Parathyroid adenoma (tissue), 2 donors: Measurements from ENCODE around the gene NRXN2.

Experiments used
- H2AFZ ChIP-seq: fragments of 300-600 bp; sonication (generic); one replicate; pipeline ENCODE4 v1.7.0; 2017; ENCODE audit warnings: antibody characterized with exemption, mild to moderate bottlenecking
- H3K27ac ChIP-seq: fragments of 300-600 bp; sonication (generic); one replicate; pipeline ENCODE4 v1.7.0; 2017
- H3K27me3 ChIP-seq: fragments of 300-600 bp; sonication (generic); one replicate; pipeline ENCODE4 v1.7.0; 2017; ENCODE audit warnings: low read length; ENCODE audit not compliant: control insufficient read depth, insufficient read depth
- H3K36me3 ChIP-seq: fragments of 300-600 bp; sonication (generic); one replicate; pipeline ENCODE4 v1.7.0; 2017; ENCODE audit warnings: low read length; ENCODE audit not compliant: control insufficient read depth, insufficient read depth
- H3K4me1 ChIP-seq: fragments of 300-600 bp; sonication (generic); one replicate; pipeline ENCODE4 v1.7.0; 2017; ENCODE audit warnings: control low read depth
- H3K4me2 ChIP-seq: fragments of 300-600 bp; sonication (generic); one replicate; pipeline ENCODE4 v1.7.0; 2017; ENCODE audit warnings: low read length
- H3K4me3 ChIP-seq: fragments of 300-600 bp; sonication (generic); one replicate; pipeline ENCODE4 v1.7.0; 2017; ENCODE audit warnings: low read depth, low read length
- H3K79me2 ChIP-seq: fragments of 300-600 bp; sonication (generic); one replicate; pipeline ENCODE4 v1.7.0; 2017; ENCODE audit warnings: control low read depth
- H3K9ac ChIP-seq: fragments of 300-600 bp; sonication (generic); one replicate; pipeline ENCODE4 v1.7.0; 2017; ENCODE audit warnings: mild to moderate bottlenecking
- H3K9me3 ChIP-seq: fragments of 300-600 bp; sonication (generic); one replicate; pipeline ENCODE4 v1.7.0; 2017; ENCODE audit warnings: low read length; ENCODE audit not compliant: control insufficient read depth
- TF ChIP-seq, protein P1 (sequence below): fragments of 300-600 bp; sonication (generic); IDR thresholded peaks from one replicate; pipeline ENCODE4 v1.7.0; 2017; ENCODE audit warnings: antibody characterized with exemption, mild to moderate bottlenecking
- donor health status: primary hyperparathyroidism.

The NRXN2 gene

GRCh38 chr11:64720167-64720566, 2.8 kb downstream of the NRXN2 start:
- Histone ChIP-seq H3K4me3 (no peak overlapping the region), H3K27me3 (no peaks in the 10 kb centered on the region), H3K79me2 (no peaks in the 10 kb centered on the region), H3K9ac (no peak overlapping the region), H3K9me3 (no peaks in the 10 kb centered on the region), H3K4me2 (no peak overlapping the region), H3K27ac (no peak overlapping the region), H2AFZ (no peak overlapping the region), H3K4me1 (no peaks in the 10 kb centered on the region), H3K36me3 (no peaks in the 10 kb centered on the region)
- TF ChIP-seq, protein P1, sequence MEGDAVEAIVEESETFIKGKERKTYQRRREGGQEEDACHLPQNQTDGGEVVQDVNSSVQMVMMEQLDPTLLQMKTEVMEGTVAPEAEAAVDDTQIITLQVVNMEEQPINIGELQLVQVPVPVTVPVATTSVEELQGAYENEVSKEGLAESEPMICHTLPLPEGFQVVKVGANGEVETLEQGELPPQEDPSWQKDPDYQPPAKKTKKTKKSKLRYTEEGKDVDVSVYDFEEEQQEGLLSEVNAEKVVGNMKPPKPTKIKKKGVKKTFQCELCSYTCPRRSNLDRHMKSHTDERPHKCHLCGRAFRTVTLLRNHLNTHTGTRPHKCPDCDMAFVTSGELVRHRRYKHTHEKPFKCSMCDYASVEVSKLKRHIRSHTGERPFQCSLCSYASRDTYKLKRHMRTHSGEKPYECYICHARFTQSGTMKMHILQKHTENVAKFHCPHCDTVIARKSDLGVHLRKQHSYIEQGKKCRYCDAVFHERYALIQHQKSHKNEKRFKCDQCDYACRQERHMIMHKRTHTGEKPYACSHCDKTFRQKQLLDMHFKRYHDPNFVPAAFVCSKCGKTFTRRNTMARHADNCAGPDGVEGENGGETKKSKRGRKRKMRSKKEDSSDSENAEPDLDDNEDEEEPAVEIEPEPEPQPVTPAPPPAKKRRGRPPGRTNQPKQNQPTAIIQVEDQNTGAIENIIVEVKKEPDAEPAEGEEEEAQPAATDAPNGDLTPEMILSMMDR: no peak

- Histone ChIP-seq H3K36me3 (no peaks in the 10 kb centered on the region), H3K4me3 (no peak overlapping the region), H3K4me2 (no peak overlapping the region), H3K79me2 (no peaks in the 10 kb centered on the region), H3K9ac (no peak overlapping the region), H3K4me1 (no peaks in the 10 kb centered on the region), H3K9me3 (no peaks in the 10 kb centered on the region), H3K27me3 (no peaks in the 10 kb centered on the region), H3K27ac (no peak overlapping the region), H2AFZ (no peak overlapping the region)
- TF ChIP-seq, protein P1: no peak
Observed at GRCh38 chr11:64719406-64719805, 3.6 kb downstream of the NRXN2 start.

- Histone ChIP-seq H3K9ac (no peak overlapping the region), H3K27ac (no peak overlapping the region), H3K4me1 (no peaks in the 10 kb centered on the region), H2AFZ (no peak overlapping the region), H3K27me3 (no peaks in the 10 kb centered on the region), H3K9me3 (no peaks in the 10 kb centered on the region), H3K4me3 (no peak overlapping the region), H3K79me2 (no peaks in the 10 kb centered on the region), H3K4me2 (no peak overlapping the region), H3K36me3 (no peaks in the 10 kb centered on the region)
- TF ChIP-seq, protein P1: no peak
Observed at GRCh38 chr11:64718780-64719124, 4.2 kb downstream of the NRXN2 start.

- Histone ChIP-seq H3K9ac (no peak overlapping the region), H3K27me3 (no peaks in the 10 kb centered on the region), H3K27ac (no peak overlapping the region), H3K4me3 (no peak overlapping the region), H3K79me2 (no peaks in the 10 kb centered on the region), H3K9me3 (no peaks in the 10 kb centered on the region), H2AFZ (no peak overlapping the region), H3K36me3 (no peaks in the 10 kb centered on the region), H3K4me2 (no peak overlapping the region), H3K4me1 (no peaks in the 10 kb centered on the region)
- TF ChIP-seq, protein P1: no peak
Observed at GRCh38 chr11:64718084-64718779, 4.8 kb downstream of the NRXN2 start.

- H3K9ac ChIP-seq: no peak overlapping the region
- no peak overlapping the region for H2AFZ ChIP-seq
- no peak overlapping the region for H3K4me3 ChIP-seq
- H3K4me2 ChIP-seq: no peak overlapping the region
- no peaks in the 10 kb centered on the region for H3K79me2 ChIP-seq
- H3K27ac ChIP-seq: no peak overlapping the region
- no peaks in the 10 kb centered on the region for H3K36me3 ChIP-seq
- H3K27me3 ChIP-seq: no peaks in the 10 kb centered on the region
- TF ChIP-seq, protein P1: no peak
- H3K4me1 ChIP-seq: no peaks in the 10 kb centered on the region
- no peaks in the 10 kb centered on the region for H3K9me3 ChIP-seq
Observed at GRCh38 chr11:64717268-64717578, 5.8 kb downstream of the NRXN2 start.
